Type B pancreatic cell (in vitro differentiated cells): Measurements from ENCODE around the gene KCNA2. TPM values are rescaled to one million over a fixed set of nuclear protein-coding genes. Genes with fewer than 3 reads are reported as not detected.

Source experiments
- DNase-seq: peaks from one replicate; pipeline ENCODE4 v3.0.0; 2021; ENCODE audit warnings: mixed read lengths; ENCODE audit not compliant: unreplicated experiment; ENCODE audit errors: extremely low spot score
- H3K27ac Mint-ChIP-seq: 2 replicates; pipeline ENCODE4 v1.8.0; 2021; ENCODE audit warnings: mild to moderate bottlenecking, mixed read lengths
- H3K27me3 Mint-ChIP-seq: 2 replicates; pipeline ENCODE4 v1.8.0; 2021; ENCODE audit warnings: mixed read lengths
- H3K36me3 Mint-ChIP-seq: 2 replicates; pipeline ENCODE4 v1.8.0; 2021; ENCODE audit warnings: mixed read lengths
- H3K4me1 Mint-ChIP-seq: one replicate; pipeline ENCODE4 v1.8.0; 2021; ENCODE audit warnings: mixed read lengths; ENCODE audit not compliant: unreplicated experiment
- H3K4me3 Mint-ChIP-seq: 2 replicates; pipeline ENCODE4 v1.8.0; 2021; ENCODE audit warnings: mild to moderate bottlenecking, mixed read lengths
- H3K9me3 Mint-ChIP-seq: 2 replicates; pipeline ENCODE4 v1.8.0; 2021; ENCODE audit warnings: mixed read lengths
- total RNA-seq: library from RNA; stranded (reverse); gene quantifications from 2 replicates; pipeline ENCODE4 v1.2.1, GENCODE V29; 2021; ENCODE audit warnings: low replicate concordance
- TF ChIP-seq, protein P1 (sequence below): fragments of 200-600 bp; sonication (generic); conservative IDR thresholded peaks from 2 replicates; pipeline ENCODE4 v1.5.0; 2021; ENCODE audit warnings: antibody characterized with exemption, mild to moderate bottlenecking

Gene KCNA2
- total RNA-seq, 1 donor from 2014 or later = 1.1 TPM

DNA sequence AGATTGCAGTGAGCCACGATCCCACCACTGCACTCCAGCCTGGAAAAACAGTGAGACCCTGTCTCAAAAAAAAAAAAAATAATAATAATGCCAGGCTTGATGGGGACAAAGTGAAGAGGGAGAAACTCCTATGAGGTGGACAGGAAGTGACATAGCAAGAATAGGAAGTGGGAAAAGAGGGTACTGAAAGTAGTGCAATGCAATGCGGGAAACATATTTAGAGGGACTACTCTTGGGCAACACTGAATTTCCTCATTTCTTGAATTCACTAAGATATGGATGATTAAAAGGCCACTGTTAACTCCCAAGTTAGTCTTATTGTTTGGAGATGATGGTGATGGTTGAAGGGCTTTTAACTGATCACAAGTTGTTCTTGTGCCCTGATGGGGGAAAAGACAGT is 21.6 kb upstream of the KCNA2 start:
- Mint-ChIP-seq H3K9me3 (no peaks in the 10 kb centered on the region), H3K27me3 (peaks cover 53% of the 10 kb centered on the region), H3K4me3 (no peak overlapping the region), H3K4me1 (no peaks in the 10 kb centered on the region), H3K36me3 (no peaks in the 10 kb centered on the region), H3K27ac (no peak overlapping the region)
- TF ChIP-seq, protein P1, sequence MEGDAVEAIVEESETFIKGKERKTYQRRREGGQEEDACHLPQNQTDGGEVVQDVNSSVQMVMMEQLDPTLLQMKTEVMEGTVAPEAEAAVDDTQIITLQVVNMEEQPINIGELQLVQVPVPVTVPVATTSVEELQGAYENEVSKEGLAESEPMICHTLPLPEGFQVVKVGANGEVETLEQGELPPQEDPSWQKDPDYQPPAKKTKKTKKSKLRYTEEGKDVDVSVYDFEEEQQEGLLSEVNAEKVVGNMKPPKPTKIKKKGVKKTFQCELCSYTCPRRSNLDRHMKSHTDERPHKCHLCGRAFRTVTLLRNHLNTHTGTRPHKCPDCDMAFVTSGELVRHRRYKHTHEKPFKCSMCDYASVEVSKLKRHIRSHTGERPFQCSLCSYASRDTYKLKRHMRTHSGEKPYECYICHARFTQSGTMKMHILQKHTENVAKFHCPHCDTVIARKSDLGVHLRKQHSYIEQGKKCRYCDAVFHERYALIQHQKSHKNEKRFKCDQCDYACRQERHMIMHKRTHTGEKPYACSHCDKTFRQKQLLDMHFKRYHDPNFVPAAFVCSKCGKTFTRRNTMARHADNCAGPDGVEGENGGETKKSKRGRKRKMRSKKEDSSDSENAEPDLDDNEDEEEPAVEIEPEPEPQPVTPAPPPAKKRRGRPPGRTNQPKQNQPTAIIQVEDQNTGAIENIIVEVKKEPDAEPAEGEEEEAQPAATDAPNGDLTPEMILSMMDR = no peak
- DNase-seq = no peak

DNA sequence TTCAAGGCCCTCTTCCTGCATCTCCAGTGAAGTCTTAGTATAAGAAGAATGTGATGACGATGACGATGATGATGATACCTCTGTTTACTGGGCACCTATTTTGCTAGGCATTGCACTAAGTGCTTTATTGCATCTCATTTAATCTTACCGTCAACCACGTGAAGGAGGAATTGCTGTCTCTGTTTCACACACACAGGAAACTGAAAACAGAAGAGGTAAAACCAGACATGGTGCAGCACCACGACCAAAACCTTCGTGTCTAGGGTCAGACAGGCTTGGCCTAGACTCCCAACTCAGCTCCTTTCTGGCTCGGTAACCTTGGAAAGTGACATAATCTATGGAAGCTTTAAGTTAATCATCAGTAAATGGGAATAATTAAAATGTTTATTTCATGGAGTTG is 20.7 kb upstream of the KCNA2 start:
- no peak overlapping the region for H3K27ac Mint-ChIP-seq
- H3K4me3 Mint-ChIP-seq = no peak overlapping the region
- H3K27me3 Mint-ChIP-seq = peaks cover 62% of the 10 kb centered on the region
- no peaks in the 10 kb centered on the region for H3K4me1 Mint-ChIP-seq
- no peaks in the 10 kb centered on the region for H3K36me3 Mint-ChIP-seq
- no peaks in the 10 kb centered on the region for H3K9me3 Mint-ChIP-seq
- TF ChIP-seq, protein P1 = no peak
- DNase-seq = no peak

DNA sequence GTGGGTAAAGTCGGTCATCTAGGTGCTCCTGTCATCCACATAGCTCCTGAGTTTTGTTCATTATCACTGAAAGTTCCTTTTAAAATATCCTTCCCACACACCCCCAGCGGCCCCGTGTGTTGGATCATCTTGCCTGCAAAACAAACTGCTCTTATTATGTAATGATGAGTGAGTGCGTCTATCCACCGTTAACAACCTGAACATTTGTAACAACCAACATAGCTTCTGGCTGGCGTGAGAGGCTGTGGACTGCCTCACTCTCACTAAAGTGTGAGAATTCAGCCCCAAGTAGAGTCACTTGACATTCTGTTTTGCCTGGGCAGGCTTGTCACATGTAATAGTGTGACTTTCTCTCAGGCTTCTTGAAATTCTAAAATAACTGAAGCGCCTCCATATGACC is 14.5 kb upstream of the KCNA2 start:
- Mint-ChIP-seq H3K4me3 (no peak overlapping the region), H3K9me3 (no peaks in the 10 kb centered on the region), H3K36me3 (no peaks in the 10 kb centered on the region), H3K4me1 (peaks cover 5% of the 10 kb centered on the region), H3K27ac (no peak overlapping the region), H3K27me3 (peaks cover 87% of the 10 kb centered on the region)
- TF ChIP-seq, protein P1 = no peak
- no peak for DNase-seq

DNA sequence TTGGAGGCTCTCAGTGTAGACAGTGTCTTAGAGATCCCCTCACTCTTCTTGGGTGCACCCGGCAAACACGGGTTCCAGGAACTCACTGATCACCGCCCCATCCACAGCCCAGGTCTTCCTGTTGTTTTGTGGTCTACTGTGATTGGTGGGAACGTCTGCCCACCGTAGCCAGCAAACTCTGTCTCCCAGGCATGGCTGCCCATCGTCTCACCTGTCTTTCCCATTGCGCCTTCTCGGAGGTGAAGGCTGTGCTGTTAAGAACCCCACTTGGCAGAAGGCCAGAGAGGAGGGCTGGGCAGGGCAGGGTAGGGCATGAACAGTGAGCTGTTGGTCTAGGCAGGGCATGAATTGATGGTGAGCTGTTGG is 14.1 kb upstream of the KCNA2 start:
- H3K4me3 Mint-ChIP-seq = no peak overlapping the region
- TF ChIP-seq, protein P1 = no peak
- H3K9me3 Mint-ChIP-seq = no peaks in the 10 kb centered on the region
- no peaks in the 10 kb centered on the region for H3K36me3 Mint-ChIP-seq
- H3K27ac Mint-ChIP-seq = no peak overlapping the region
- DNase-seq = no peak
- H3K4me1 Mint-ChIP-seq = peaks cover 5% of the 10 kb centered on the region
- peaks cover 87% of the 10 kb centered on the region for H3K27me3 Mint-ChIP-seq

DNA sequence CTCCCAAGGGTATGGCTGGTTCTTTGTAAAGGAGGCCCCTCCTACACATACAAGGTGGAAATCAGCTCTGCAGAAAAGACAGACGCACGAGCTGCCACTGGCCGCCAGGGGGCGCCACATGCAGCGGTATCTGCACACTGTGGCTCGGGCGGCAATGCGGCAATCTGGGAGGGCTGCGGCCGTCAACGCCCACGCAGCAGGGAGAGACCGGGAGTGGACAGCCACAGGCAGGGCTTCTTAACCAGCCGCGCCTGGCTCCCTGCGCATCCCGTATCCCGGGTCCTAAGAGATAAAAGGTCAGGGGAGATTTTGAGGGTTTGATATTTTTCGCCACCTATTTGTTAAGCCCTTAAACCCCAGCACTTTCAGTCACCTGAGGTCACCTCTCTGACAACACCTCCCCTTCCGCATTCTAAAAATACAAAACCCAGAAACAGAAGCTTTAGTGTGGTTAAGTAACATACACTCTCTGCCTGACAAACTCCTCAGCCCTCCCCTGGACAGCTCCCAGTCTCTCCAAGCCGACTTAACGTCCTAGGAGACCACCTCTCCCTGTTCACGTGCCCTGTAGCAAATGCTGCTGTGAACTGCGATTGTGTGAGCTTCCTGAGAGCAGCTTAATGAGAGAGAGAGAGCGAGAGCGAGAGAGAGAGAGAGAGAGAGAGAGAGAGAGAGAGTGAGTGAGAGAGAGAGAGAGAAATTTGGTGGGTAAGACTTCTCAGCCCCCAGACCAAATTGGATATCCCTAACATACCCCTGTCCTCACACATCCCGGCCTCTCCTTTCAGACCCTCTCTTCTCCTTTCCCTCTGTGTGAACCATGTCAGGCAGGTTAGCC is 13.5 kb upstream of the KCNA2 start:
- TF ChIP-seq, protein P1 = peak; percentile 99
- peak; percentile 92 for DNase-seq
- Mint-ChIP-seq H3K27me3 (peaks cover 88% of the 10 kb centered on the region), H3K27ac (peak overlapping the region; percentile 66), H3K9me3 (no peaks in the 10 kb centered on the region), H3K4me1 (peaks cover 5% of the 10 kb centered on the region), H3K4me3 (peak overlapping the region; percentile 75), H3K36me3 (no peaks in the 10 kb centered on the region)
